Measurements from ENCODE around the gene CA11. TPM values are rescaled to one million over a fixed set of nuclear protein-coding genes. Genes with fewer than 3 reads are reported as not detected.
A peak's percentile ranks its signal among the peaks of the same experiment; 100 is the strongest.

The CA11 gene
- total RNA-seq, 1 experiment from 2014 or later = 2.1 TPM

GRCh38 chr19:48648134-48648533 is 2.1 kb upstream of the CA11 start:
- no peak for DNase-seq
- peaks cover 19% of the 10 kb centered on the region for H3K4me1 Mint-ChIP-seq (ENCODE audit: low read depth, unreplicated experiment)
- no TSS peak for BruUV-seq (replicated peaks)
- H3K4me3 Mint-ChIP-seq (ENCODE audit: low read depth, unreplicated experiment) = no peak overlapping the region
- no peaks in the 10 kb centered on the region for H3K9me3 Mint-ChIP-seq (ENCODE audit: low read depth, unreplicated experiment)
- no peak for TF ChIP-seq CTCF (IDR thresholded peaks at IDR 0.05; ENCODE audit: unreplicated experiment)
- CTCF ChIA-PET = no interaction called here
- H3K27me3 Mint-ChIP-seq (ENCODE audit: unreplicated experiment) = peaks cover 39% of the 10 kb centered on the region
- intact Hi-C loops (cut with micrococcal nuclease; ENCODE audit: unreplicated experiment) = no loop called here
- H3K27ac Mint-ChIP-seq (ENCODE audit: unreplicated experiment) = no peak overlapping the region
- H3K36me3 Mint-ChIP-seq (ENCODE audit: insufficient read depth, unreplicated experiment) = peaks cover 6% of the 10 kb centered on the region

- intact Hi-C loops (cut with micrococcal nuclease; ENCODE audit: unreplicated experiment) = no loop called here
Observed at GRCh38 chr19:48646722-48647216, 782 bp upstream of the CA11 start.

GRCh38 chr19:48645620-48646000 is 377 bp downstream of the CA11 start:
- intact Hi-C loops (cut with micrococcal nuclease; ENCODE audit: unreplicated experiment) = loop anchor here (2.0 kb wide), 1 partner anchor 139 kb away; no protein-coding TSS in a partner anchor
- no peaks in the 10 kb centered on the region for H3K9me3 Mint-ChIP-seq (ENCODE audit: low read depth, unreplicated experiment)

More at GRCh38 chr19:48646722-48647216, 782 bp upstream of the CA11 start:
- Mint-ChIP-seq H3K27me3 (ENCODE audit: unreplicated experiment) (peaks cover 53% of the 10 kb centered on the region), H3K27ac (ENCODE audit: unreplicated experiment) (no peak overlapping the region), H3K4me1 (ENCODE audit: low read depth, unreplicated experiment) (peaks cover 19% of the 10 kb centered on the region), H3K36me3 (ENCODE audit: insufficient read depth, unreplicated experiment) (peaks cover 6% of the 10 kb centered on the region), H3K4me3 (ENCODE audit: low read depth, unreplicated experiment) (peak overlapping the region; percentile 55), H3K9me3 (ENCODE audit: low read depth, unreplicated experiment) (no peaks in the 10 kb centered on the region)
- CTCF ChIA-PET = interaction anchor here (0.6 to 2.4 kb wide), 10 partner anchors 9 to 347 kb away, joined by 3 to 13 read pairs (median 5); partner anchors contain the start of genes GYS1 and RUVBL2
- BruUV-seq (replicated peaks) = no TSS peak
- DNase-seq = no peak
- no peak for TF ChIP-seq CTCF (IDR thresholded peaks at IDR 0.05; ENCODE audit: unreplicated experiment)

GRCh38 chr19:48644839-48645619 is 958 bp downstream of the CA11 start:
- no peak for TF ChIP-seq CTCF (IDR thresholded peaks at IDR 0.05; ENCODE audit: unreplicated experiment)
- intact Hi-C loops (cut with micrococcal nuclease; ENCODE audit: unreplicated experiment) = loop anchor here (2.0 kb wide), 1 partner anchor 140 kb away; no protein-coding TSS in a partner anchor
- Mint-ChIP-seq H3K9me3 (ENCODE audit: low read depth, unreplicated experiment) (no peaks in the 10 kb centered on the region), H3K27me3 (ENCODE audit: unreplicated experiment) (peaks cover 69% of the 10 kb centered on the region), H3K4me1 (ENCODE audit: low read depth, unreplicated experiment) (peaks cover 20% of the 10 kb centered on the region), H3K4me3 (ENCODE audit: low read depth, unreplicated experiment) (peak overlapping the region; percentile 55), H3K27ac (ENCODE audit: unreplicated experiment) (no peak overlapping the region), H3K36me3 (ENCODE audit: insufficient read depth, unreplicated experiment) (peaks cover 6% of the 10 kb centered on the region)
- DNase-seq = peak; percentile 72
- no TSS peak for BruUV-seq (replicated peaks)
- CTCF ChIA-PET = interaction anchor here (0.8 to 2.4 kb wide), 11 partner anchors 12 to 198 kb away, joined by 3 to 13 read pairs (median 5); no protein-coding TSS in a partner anchor

More at GRCh38 chr19:48645620-48646000, 377 bp downstream of the CA11 start:
- CTCF ChIA-PET = interaction anchor here (0.6 to 2.4 kb wide), 16 partner anchors 8 to 348 kb away, joined by 3 to 13 read pairs (median 4); partner anchors contain the start of genes GYS1 and RUVBL2
- DNase-seq = no peak
- H3K27me3 Mint-ChIP-seq (ENCODE audit: unreplicated experiment) = peaks cover 64% of the 10 kb centered on the region
- no peak for TF ChIP-seq CTCF (IDR thresholded peaks at IDR 0.05; ENCODE audit: unreplicated experiment)
- BruUV-seq (replicated peaks) = no TSS peak
- H3K4me3 Mint-ChIP-seq (ENCODE audit: low read depth, unreplicated experiment) = peak overlapping the region; percentile 55
- peaks cover 19% of the 10 kb centered on the region for H3K4me1 Mint-ChIP-seq (ENCODE audit: low read depth, unreplicated experiment)
- peaks cover 6% of the 10 kb centered on the region for H3K36me3 Mint-ChIP-seq (ENCODE audit: insufficient read depth, unreplicated experiment)
- H3K27ac Mint-ChIP-seq (ENCODE audit: unreplicated experiment) = no peak overlapping the region

All from Calu3 (cell line).